HG03521 (cell line): ENCODE results near the gene WTIP.
"Not testable (repeated sequence)": the region's sequence is repeated elsewhere in the genome, so short reads cannot be mapped to it uniquely, and the experiment has no call there.

Source experiments
- ATAC-seq: cut with Tn5 transposase; IDR thresholded peaks from one replicate; pipeline ENCODE4 v1.9.1; 2021; ENCODE audit warnings: mild to moderate bottlenecking, moderate library complexity; ENCODE audit not compliant: unreplicated experiment

Gene WTIP

DNA sequence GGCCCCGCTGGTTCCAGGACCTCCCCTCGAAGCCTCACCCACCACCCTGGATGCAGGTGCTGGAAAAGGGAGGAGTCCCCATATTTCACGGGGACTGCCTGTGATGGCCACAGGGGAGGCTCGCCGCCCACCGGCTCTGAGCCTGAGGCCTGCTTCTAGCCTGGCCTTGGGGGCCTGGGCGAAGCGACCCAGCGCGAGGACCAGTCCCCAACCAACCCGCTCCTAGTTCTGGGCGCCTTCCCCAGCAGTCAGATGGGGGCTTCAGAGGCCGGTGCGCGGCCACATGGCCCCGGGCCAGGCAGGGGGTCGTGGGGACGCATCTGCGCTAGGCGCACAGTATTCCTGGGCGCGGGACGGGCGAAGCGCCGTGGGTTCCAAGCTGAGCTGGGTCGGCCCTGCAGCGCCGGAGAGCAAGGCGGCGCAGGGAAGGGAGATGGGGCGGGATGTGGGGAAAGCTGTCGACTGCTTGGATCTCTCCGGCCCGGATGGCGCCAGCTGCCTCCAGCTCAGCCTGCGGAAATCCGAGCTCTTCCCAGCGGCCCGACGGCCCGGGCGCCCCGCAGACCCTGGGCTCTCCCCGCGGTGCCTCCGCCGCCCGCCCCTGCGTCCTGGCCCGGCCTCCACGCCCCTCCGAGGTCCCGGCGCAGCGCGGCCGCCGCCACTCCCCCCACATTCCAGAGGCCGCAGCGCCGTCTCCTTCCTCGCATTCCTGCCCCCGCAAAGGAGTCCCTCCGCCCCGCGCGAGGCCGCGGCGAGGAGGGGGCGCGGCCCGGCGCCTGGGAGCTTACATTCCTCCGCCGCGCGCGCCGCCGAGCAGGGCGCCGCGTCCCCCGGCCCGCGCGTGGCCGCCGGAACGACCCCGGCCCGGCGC lies at the start of gene WTIP:
Gene WTIP, plus strand, starts transcription at position 788 of the 871 bp plus-strand sequence. CDS start 217 bp downstream, outside the sequence.
- no peak for ATAC-seq

DNA sequence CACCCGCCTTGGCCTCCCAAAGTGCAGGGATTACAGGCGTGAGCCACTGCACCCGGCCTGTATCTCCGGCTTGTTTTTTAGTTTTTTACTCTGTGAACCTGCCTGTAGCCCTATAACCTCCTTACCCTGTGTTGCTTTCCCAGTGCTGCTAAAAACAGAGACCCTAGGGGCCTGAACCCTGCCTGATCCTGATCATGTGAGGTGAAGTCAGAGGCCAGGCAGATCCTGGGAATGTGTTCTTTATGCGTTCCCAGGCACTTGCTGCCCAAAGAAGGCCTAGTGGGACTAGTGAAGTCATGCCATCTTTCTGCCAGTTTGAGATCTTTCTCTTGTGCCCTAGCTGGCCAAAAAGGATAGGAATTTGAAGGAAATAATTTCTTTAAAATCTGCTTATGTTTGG lies 48.8 kb upstream of the WTIP start:
- ATAC-seq = no peak

DNA sequence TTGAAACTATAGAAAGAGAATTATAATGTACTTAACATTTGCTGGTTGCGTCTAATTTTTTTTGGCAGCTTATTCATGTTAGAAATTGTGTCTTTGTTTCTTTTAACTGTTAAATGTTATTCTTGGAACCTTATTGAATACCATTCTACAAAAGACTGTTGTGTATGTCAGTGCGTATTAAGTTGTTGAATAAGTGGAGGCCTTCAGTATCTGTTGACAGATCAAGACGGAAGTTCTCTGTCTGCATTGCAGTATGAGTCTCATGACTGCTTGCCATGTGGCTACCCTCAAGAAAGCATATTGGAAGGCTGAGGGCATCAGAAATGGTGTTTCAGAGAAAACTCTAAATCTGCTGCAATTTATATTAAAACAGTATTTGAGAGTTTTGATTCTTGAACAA lies 44.8 kb upstream of the WTIP start:
- no peak for ATAC-seq

DNA sequence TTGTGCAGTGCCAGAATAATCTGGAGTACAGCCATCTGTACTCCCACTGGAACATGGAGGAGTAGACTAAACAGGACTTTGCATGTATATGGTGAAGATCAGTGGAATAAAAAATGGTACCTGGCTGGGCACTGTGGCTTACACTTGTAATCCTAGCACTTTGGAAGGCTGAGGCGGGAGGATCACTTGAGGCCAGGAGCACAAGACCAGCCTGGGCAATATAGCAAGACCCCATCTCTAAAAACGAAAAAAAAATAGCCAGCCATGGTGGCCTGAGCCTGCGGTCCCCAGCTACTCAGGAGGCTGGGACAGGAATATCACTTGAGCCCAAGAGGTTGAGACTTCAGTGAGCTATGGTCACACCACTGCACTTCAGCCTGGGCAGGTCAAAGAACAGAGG lies 33.4 kb upstream of the WTIP start:
- ATAC-seq = no peak

DNA sequence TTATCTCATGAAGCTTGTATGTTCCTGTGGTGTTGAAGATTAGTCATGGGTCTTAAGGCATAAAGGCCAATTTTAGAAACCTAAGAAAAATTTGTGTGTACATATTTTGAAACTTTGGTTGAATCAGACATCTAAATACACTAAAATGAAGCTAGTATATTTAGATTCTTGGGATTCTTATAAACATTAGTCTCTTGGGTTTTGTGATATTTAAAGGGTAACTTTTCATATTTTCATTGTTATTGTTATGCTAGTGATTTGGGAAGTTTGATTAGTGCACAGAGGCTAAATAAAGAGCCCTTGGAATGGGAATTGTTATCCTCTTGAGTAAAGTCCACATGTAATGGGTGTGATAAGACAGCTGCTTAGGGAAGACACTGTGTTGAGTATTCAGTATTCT lies 28.8 kb upstream of the WTIP start:
- no peak for ATAC-seq

DNA sequence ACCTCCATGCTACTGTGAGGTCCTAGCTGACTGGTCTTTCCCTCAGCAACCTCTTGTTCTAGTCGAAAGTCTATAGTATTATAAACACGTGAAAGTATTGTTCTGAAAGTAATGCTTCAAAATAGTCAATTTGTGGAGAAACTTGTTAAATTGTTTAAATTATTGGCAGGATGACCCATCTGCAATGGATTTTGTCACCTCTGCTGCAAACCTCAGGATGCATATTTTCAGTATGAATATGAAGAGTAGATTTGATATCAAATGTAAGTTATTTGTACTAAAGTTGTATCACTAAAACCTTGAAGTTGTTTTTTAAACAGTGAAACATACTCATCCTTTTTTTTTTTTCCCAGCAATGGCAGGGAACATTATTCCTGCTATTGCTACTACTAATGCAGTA lies 27.5 kb upstream of the WTIP start:
- ATAC-seq = no peak

DNA sequence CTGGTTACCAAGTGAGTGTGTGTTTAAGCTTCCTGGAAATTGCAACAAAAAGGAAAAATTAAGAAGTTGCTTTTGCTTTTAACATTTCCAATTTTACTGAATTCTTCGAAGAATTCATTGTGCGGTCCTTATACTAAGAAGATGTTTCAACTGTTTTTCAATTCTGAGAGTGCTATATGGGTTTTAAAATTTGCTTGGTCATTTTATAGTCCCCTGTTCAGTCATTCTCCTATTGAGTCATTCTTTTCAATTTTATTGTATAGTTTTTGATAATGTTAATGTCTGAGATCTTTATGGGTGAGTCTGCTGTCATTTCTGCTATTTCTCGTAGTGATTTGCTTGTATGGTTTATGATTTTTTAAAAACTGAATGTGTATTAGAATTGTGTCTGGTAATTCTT lies 26.9 kb upstream of the WTIP start:
- ATAC-seq = no peak

DNA sequence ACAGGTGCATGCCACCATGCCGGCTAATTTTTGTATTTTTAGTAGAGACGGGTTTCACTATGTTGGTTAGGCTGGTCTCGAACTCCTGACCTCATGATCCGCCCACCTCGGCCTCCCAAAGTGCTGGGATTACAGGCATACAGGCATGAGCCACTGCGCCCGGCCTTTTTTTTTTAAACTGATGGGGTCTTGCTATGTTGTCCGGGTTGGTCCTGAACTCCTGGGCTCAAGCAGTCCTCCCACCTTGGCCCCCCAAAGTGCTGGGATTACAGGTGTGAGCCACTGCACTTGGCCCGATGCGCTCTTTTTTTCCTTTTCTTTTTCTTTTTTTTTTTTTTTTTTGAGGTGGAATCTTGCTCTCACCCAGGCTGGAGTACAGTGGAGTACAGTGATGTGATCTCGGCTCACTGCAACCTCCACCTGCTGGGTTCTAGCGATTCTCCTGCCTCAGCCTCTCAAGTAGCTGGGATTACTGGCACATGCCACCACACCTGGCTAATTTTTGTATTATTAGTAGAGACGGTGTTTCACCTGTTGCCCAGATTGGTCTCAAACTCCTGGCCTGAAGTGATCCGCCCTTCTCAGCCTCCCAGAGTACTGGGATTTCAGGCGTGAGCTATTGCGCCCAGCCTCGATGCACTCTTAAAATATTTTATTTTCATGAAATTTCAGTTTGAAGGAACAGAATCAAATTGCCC lies 25.6 kb upstream of the WTIP start:
- ATAC-seq = not testable (repeated sequence)

DNA sequence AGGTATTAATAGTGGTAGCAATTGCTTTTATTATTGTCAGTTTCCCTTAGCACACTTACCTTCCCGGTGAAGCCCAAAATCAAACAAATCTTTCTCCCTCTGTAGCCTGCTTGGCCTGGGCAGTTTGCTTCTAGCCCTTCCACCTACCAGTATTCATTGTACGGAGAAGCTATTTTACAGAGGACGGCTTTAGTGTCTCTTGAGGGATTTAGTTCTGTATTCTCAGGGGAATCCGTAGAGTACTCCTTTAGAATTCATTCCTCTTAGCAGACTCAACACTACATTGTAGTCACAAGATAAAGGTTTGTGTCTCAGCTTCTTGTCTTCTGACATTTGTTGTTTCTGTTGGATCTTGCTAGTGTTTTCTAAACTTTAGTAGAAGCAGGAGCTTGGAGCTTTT lies 24.1 kb upstream of the WTIP start:
- no peak for ATAC-seq

DNA sequence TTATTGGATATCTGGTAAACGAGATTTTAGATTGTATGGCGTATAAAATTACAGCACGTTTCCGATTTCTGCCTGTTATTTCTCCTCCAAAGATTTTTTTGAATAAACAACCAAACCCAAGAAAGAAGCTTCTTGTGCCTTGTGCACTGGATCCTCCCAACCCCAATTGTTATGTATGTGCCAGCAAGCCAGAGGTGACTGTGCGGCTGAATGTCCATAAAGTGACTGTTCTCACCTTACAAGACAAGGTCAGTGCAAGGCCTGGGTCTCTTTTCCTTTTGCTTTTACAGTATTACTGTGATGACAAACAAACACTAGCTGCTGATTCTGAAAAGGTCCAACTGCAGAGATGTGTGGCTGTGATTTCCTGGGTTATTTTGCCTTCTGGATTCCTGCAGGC lies 22.9 kb upstream of the WTIP start:
- ATAC-seq = no peak

DNA sequence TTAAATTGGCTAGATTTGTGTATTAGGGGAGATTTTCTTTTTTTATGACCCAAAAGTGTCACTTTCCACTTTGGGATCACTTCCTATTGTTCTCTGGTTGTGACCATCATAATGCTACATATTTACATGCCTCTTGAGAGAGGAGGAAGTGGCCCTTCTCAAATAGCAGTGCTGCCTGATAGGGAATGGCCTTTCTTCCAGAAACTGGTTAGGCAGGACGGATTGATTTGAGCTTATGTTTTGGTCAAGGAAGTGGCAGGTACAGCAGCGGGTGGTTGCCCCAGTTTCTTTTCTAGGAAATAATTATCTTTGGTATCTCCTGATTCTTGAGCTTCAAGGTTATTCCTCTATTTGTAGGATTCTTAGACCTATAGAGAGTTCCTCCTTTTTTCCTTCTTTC lies 21.9 kb upstream of the WTIP start:
- ATAC-seq = no peak

DNA sequence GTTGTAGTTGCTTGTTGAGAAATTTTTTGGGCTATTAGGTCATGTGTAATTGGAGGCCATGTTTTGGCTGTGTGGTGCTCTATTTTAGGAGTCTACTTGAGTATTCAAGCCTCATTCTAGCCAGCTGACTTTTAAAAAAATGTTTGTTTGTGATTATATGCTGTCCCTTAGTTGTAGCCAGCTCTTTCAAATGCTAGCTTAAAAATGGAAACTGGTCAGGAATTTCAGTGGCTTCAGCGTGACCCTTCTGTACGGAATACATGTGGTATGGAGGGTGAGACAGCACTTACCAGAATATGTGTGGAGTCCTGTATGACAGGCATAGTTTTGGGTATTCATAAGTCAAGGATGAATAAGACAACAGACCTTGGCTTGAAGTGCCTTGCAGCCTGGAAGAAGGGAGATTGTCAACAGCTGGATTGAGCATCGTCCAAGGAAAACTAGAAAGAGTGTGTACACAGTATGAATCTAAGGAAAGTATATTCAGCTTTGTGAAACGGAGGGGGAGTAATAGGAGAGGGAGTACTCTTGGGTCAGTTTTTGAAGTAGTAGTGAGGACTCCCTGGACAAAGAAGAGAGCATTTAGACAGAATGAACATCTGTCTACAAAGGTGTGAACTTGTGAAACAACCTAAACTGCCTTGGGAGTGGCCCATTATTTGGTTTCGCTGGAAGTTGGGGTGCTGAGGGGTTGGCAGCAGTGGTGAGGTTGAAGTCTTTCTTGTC lies 20.0 kb upstream of the WTIP start:
- ATAC-seq = no peak

DNA sequence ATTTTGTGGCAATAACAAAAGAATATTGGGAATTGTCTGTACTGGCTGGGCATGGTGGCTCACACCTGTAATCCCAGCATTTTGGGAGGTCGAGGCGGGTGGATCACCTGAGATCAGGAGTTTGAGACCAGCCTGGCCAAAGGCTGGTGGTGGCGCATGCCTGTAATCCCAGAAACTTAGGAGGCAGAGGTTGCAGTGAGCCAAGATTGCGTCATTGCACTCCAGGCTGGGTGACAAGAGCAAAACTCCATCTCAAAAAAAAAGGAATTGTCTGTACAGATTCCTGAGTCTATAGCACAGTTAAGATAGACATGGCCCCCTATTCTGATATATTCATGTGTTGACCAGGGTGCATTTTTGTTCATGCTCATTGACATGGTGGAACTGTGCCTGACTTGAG lies 16.8 kb upstream of the WTIP start:
- not testable (repeated sequence) for ATAC-seq

DNA sequence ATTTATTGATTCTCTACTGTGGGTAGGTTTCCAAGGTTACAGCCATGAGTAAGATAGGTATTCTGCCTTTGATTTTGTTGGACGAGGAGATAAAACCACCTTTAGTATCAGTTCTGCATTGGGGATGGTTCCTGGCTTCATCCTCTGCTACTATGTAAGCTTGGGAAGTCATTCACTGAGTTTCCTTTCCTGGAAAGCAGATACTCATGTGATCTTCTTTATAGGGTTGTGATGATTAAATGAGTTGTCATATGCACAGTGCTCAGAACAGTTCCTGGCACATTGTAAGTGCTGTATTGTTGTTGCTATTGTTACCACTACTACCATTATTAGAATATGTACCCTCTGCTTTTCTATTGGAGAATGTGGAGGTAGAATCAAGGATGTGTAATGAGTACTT lies 13.1 kb upstream of the WTIP start:
- ATAC-seq = no peak

DNA sequence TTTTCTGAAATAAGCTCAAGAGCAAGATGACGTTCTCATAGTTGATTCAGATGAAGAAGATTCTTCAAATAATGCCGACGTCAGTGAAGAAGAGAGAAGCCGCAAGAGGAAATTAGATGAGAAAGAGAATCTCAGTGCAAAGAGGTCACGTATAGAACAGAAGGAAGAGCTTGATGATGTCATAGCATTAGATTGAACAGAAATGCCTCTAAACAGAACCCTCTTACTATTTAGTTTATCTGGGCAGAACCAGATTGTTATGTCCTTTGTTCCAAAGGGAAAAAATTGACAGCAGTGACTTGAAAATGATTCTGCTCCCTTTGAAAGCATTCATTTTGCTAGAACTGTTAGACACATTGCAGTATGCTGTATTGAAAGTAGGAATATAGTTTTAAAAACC lies 12.5 kb upstream of the WTIP start:
- not testable (repeated sequence) for ATAC-seq

DNA sequence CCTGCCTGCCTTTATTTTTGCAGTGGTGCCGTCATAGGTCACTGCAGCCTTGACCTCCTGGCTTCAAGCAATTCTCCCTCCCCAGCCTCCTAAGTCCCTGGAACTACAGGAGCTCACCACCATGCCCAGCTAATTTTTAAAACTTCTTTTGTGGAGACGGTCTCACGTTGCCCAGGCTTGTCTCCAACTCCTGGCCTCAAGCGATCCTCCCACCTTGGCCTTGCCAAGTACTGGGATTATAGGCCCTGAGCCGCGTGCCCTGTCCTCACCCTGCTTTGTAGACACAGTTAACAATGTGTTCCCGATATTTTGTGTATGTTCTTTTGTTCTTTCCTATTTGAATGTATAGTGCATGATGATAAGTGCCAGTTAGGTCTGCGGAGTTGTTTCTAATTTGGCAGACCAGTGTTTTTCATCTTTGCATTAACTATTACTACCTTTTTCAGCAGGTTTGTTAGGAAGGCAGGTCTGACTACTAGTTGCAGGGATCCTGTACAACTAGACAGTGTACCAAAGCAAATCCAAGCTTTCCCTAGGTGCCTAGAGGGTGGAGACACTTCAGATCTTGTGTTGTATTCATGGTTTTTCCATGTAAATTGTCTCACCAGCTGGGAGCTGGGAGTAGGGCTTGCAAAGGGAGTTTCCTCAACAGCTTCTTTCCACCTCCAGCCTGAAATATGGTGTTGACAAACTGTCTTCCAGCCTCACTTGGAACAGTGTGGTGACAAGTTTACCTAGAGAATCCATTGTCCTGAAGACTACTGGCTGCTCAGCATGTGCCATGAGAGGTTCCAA lies 9.5 kb upstream of the WTIP start:
- no peak for ATAC-seq

DNA sequence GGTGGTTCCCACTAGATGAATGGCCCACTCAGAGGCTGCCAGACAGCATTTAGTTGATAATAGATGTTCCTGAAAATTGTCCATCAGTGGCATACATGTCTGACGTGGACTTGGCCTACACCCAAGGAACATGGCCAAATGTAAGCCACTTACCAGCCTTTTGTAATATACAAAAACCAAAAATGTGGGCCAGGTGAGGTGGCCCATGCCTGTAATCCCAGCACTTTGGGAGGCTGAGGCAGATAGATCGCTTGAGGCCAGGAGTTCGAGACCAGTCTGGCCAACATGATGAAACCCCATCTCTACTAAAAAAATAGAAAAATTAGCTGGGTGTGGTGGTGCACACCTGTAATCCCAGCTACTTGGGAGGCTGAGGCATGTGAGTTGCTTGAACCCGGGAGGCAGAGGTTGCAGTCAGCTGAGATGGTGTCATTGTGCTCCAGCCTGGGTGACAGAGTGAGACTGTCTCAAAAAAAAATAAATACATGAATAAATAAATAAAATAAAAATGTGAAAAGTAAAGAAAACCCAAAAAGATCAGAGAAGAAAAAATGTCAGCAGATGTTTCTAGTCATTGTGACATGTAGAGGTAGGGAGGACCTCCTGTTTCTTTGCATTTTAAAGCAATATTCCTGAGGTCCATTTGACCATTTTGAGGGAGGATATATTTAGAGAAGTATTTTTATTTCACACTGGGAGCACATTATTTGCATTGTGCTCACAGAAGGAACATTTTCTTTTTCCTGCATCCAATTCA lies 7.1 kb upstream of the WTIP start:
- ATAC-seq = no peak

DNA sequence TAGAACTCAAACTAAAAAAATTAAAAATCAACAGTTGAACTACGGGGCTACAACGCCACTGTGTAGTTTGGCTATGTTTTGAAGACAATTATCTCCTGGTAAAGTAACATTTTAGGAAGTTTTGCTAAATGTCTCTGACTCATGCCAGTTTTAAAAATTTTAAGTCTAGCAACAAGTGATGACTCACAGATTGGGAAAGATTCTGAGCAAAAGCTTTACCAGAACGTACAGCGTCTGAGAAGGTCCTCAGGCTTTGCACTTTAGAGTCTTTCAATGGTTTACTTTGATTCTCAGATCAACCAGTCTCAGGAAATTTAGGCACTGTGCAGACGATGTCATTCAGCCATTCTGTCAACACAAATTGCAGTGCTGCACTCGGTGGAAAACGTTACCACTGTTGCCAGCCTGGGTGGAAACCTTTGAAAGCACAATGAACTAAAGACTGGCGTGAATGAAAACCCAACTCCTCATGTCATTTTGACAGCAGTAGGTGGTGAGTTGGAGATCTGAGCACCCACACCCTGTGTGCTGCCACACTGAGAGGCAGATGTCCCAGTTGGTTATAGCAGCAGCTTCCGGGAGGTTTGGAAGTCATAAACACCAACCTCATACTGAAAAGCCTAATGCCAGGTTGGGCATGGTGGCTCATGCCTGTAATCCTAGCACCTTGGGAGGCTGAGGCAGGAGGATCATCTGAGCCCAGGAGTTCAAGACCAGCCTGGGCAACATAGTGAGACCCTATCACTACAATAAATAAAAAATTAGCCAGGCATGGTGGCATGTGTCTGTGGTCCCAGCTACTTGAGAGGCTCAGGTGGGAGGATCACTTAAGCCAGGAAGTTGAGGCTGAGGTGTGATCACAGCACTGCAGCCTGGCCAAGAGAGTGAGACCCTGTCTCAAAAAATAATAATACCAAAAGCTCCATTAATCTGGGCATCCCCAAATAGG lies 6.3 kb upstream of the WTIP start:
- ATAC-seq = no peak

DNA sequence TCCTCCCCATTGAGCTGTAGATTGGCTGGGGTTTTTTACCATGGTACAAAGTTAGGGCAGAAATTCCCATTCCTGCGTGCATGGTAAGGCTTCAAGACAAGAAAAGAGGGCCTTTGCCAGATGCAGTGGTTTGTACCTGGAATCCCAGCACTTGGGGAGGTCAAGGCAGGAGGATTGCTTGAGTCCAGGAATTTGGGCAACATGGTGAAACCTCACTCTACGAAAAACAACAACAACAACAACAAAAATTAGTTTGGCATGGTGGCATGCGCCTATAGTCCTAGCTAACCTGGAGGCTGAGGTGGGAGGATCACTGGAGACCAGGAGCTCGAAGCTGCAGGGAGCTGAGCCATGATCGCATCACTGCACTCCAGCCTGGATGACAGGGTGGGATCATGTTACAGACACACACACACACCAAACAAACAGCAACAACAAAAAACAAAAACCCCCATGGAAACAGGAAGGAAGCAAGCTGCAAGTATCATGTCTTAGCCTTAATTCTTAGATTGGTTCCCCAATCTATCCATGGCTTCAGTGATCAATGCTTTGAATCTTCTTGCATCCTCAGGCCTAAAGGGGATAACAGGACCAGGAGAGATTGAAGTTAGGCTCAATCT lies 5.5 kb upstream of the WTIP start:
- no peak for ATAC-seq
